ENCODE measurements around the gene OGG1. TPM values are rescaled to one million over a fixed set of nuclear protein-coding genes. Genes with fewer than 3 reads are reported as not detected.

OGG1 gene
- 11.3 and 11.9 TPM in 2 replicates for total RNA-seq (2014; rRNA removed; shearing (Covaris generic))

DNA sequence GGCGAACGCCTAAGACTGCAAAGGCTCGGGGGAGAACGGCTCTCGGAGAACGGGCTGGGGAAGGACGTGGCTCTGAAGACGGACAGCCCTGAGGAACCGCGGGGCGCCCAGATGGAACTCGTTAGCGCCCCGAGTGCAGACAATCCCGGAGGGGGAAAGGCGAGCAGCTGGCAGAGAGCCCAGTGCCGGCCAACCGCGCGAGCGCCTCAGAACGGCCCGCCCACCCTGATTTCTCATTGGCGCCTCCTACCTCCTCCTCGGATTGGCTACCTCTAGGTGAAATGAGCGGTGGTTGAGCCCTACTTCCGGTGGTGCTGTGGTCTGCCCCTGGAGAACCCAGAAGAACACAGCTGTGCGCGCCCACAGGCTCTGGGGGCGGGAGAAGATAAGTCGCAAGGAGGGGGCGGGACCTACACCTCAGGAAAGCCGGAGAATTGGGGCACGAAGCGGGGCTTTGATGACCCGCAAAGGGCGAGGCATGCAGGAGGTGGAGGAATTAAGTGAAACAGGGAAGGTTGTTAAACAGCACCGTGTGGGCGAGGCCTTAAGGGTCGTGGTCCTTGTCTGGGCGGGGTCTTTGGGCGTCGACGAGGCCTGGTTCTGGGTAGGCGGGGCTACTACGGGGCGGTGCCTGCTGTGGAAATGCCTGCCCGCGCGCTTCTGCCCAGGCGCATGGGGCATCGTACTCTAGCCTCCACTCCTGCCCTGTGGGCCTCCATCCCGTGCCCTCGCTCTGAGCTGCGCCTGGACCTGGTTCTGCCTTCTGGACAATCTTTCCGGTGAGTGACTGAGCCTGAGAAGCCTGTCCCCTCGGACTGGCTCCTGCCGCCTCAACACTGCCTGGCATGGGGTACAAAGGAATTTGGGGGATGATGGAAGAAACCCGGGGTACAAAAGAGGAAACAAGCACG is at the start of gene OGG1:
OGG1 (plus strand) TSS at position 308 of the 911 bp plus-strand sequence; CDS start at position 643, 335 bp downstream.
- DNase-seq (ENCODE audit: low read depth): peak; percentile 97

DNA sequence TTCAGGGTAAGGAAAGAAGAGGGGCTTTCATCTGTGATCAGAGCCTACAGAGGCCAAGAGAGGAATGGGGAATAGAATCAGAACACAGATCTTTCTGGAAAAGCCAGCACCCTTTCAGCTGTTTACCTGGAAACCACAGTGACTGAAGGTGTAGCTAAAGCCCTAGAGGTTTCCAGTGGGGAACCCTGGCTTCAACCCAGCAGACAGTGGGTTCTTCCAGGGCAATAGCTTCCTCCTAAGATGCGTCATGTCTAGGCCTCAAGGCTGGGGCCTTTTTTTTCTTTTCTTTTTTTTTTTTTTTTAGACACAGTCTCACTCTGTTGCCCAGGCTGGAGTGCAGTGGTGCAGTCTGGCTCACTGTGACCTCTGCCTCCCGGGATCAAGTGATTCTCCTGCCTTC is 49.2 kb upstream of the OGG1 start:
- no peak for DNase-seq (ENCODE audit: low read depth)

DNA sequence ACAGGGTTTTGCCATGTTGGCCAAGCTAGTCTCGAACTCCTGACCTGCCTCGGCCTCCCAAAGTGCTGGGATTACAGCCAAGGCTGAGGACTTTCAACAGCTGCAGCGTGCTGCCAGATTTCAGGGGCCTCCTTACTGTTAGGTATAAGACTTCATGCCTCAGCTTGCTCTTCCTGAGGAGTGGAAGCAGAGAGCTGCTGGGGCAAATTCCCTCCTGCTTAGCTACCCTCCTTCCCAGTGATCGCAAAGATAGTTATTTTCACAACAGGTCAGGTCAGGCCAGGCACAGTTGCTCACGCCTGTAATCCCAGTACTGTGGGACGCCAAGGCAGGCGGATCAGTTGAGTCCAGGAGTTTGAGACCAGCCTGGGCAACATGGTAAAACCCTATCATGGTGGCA is 48.7 kb upstream of the OGG1 start:
- DNase-seq (ENCODE audit: low read depth): no peak

DNA sequence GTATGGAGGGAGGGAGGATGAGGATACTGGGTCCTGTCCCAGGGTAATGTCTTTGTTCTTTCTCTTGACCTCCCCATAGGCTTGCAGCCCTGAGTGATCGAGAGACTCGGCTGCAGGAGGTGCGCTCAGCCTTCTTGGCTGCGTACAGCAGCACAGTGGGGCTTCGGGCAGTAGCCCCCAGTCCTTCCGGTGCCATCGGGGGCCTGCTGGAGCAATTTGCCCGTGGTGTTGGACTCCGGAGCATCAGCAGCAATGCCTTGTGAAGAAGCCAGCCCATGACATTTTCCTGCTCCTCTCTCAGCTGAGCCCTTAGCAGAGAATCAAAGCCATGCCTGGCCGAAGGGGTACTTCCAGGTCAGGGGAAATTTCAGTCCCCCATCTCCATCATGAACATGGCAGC is 48.0 kb upstream of the OGG1 start:
- DNase-seq (ENCODE audit: low read depth): no peak

DNA sequence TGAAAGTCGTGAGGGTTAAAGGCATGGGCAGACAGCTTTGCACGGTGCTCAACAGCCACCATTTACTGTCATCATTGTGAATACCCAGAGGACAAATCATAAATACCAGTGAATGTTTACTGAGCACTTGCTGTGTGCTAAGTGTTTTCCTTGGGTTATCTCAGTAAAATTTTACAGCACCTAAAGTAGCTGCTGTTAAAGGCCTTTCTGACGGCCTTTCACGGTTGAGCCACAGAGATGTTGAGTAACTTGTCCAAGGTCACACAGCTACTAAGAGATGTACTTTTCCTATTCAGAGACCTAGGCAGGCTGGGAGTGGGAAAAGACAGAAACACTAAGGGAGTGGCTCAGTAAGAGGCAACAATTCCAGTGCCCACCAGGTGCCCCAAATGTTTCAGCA is 46.5 kb upstream of the OGG1 start:
- no peak for DNase-seq (ENCODE audit: low read depth)

DNA sequence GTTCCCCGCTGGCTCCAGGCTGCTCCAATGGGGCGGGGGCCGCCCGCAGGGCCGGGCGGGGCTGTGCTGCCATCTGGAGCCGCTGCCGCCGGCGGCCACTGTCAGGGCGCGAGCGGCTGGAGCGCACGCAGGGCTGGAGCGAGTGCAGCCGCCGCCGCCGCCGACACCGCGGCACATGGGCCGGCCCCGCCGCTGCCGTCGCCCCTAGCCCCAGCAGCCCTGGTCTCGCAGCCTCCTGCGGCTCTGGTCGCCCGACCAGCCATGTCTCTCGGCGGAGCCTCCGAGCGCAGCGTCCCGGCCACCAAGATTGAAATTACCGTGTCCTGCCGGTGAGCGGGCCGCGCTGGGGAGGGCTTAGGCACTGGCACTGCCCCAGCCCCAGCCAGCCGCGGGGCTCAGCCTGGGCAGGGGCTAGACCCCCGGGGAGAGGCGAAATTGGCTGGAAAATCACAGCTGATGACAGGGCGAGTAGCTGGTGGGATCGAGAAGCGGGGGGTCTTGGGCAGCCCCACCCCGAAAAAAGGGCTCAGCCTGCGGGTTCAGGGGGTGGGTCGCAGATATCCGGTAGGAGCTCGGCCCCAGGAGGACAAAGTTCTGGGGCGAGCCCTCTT is 45.9 kb upstream of the OGG1 start, which contains the start of gene CPNE9:
CPNE9 (plus strand) TSS at position 98 of the 611 bp plus-strand sequence; CDS start at position 262, 164 bp downstream.
- peak; percentile 5 for DNase-seq (ENCODE audit: low read depth)

DNA sequence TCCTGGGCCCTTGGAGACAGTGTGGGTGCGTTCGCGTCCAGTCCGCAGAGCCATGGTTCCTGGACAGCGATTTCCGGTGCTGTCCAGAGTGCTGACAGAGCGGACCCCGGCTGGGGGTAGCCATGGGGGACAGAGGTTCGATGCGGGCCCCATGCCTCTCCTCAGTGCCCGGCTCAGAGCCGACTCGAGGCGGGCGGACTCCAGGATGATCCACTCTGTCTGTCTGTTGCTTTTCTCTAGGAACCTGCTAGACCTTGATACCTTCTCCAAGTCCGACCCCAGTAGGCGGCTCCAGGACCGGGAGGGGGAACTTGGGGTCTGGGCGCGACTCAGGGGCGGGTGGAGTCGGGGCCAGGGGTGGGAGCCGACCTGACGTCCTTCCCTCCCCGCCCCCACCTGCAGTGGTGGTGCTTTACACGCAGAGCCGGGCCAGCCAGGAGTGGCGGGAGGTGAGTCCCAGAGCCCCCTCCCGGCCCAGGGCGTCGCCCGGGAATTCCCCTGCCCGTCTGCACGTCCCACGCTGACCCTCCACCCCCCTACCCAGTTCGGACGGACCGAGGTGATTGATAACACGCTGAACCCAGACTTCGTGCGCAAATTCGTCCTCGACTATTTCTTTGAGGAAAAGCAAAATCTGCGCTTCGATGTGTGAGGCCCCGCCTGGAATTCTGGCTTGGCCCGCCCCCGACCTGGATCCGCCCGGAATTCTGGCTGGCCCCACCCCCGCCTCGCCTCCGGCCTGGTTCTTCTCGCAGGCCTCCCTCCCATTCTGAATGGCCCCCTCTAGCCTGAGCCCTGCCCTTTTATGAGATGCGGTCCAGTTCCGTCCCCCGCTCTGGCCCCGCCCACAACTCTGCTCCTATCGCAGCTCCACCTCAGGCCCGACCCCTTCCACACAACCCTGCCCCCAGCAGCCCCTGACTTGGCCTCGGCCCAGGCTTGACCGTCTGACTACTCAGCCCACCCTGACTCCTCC is 45.1 kb upstream of the OGG1 start:
- DNase-seq (ENCODE audit: low read depth): peak; percentile 43

DNA sequence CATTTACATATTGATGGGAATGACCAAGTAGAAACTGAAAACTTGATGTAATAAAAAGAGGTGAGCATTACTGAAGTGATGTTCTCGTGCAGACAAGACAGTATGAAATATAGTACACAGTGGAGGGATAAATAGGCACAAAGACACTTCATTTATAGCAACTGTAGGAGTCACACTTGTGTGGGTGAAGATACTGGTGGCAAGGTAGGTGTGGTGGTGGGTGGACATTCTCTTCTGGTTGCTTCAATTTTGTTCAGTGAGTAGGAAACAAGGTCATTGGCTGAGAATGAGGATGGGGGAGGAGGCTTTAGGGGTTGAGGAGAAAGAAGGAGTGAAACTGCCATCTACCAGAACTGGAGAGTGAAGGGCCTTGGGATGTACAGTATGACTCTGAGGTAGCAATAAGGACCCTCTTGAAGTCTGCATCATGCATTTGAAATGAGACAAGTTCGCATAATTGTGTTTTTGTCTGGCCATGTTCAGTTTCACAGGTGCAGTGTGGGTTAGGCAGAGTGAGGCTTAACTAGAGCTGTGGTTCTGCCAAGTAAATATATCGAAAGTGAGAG is 39.5 kb upstream of the OGG1 start:
- no peak for DNase-seq (ENCODE audit: low read depth)

DNA sequence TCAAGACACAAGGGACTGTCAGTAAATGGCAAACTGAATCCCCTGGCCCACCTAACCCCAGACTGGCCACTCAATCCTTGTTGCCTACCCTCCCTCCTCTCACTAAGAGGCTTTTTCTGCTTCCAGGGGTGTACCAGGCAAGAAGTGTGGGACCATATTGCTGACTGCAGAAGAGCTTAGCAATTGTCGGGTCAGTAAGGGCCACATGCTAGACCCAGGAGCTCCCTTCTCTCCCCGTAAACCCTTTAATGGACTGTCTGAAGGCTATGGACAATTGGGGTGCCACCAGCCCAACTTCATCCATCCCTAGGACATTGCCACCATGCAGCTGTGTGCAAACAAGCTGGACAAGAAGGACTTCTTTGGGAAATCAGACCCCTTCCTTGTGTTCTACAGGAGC is 37.3 kb upstream of the OGG1 start:
- no peak for DNase-seq (ENCODE audit: low read depth)

DNA sequence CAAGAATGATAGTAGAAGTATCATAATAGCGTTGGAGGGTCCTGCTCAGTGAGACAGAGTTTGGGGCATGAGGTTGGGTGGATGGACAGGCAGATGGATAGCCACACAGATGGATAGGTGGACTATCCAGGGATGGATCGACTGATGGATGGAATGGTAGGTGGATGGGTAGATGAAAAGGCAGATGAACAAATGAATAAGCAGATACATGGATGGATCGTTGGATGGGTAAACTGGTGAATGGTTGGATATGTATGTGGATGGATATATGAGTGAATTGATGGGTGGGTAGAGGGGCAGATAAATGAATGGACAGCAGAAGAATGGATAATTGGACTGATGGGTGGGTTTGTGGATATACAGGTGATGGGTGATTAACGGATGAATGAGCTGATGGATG is 36.6 kb upstream of the OGG1 start:
- DNase-seq (ENCODE audit: low read depth): no peak

DNA sequence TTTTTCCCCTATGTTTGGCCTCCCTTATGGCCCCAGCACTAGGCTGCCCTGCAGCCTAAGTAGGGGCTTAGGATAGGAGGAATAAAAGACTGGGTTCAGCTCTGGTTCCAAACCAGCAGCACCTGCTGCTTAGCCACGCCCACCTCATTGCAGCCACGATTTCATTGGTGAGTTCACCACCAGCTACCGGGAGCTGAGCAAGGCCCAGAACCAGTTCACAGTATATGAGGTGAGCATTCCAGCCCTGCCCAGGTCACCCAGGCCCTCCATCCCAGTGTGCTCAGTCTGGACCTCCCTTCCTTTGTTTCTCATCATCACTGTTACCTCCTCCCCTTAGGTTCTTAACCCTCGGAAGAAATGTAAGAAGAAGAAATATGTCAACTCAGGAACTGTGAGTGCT is 34.6 kb upstream of the OGG1 start:
- no peak for DNase-seq (ENCODE audit: low read depth)

DNA sequence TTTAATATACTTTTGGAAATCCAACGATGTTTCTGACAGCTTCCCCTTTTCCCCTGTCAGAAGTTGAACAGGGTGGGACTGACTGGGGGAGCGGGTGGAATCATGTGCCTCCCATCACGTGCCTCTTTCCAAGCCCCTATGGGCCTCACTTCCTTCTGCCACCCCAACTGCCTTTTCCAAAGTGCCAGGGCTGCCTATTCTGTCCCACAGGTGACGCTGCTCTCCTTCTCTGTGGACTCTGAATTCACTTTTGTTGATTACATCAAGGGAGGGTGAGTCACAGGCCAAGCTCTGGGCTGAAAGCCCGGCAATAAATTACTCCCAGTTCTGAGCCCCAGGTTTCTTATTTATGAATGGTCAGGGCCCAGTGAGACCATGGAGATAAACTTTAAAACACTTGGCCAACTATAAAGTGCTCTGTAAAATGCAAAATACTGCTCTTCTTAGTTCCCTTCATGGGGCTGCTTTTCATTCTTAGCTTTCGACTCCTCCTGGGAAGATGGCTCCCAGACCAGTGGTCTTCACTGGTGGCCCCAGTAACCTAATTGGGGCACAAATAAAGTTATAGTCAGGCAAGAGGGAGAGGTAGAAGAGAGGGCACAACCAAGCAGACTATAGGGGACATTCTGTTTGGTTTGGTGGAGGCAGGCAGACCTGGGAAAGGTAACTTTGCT is 33.9 kb upstream of the OGG1 start:
- peak; percentile 85 for DNase-seq (ENCODE audit: low read depth)

DNA sequence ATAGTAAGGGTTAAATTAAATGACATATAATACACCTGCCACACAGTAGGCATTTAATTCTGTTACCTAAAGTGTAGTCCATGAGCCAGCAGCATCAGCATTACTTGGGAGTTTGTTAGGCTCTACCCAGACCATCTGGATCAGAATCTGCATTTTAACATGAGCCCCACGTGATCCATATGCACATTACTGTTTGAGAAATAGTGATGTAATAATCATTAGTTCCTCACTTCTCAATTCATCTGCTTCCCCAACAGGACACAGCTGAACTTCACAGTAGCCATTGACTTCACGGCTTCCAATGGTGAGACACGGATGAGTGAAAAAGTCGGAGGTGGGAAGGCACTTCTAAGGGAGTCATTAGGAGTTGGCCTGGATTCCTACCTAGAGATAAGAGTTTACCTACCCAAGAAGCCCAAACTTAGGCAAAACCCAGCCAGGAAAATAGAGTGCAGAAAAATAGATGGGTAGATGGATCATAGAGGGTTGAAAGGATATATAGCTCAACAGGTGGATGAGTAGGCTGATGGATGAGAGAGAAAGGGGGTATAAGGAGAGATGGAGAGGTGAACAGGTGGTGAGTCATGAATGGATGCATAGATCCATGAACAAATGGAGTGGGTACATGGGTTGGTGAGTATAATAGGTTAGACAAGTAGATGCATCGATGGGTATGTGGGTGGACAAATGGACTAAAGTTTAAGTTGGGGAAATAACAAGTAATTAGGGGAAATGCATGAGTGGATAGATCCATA is 32.8 kb upstream of the OGG1 start:
- no peak for DNase-seq (ENCODE audit: low read depth)

DNA sequence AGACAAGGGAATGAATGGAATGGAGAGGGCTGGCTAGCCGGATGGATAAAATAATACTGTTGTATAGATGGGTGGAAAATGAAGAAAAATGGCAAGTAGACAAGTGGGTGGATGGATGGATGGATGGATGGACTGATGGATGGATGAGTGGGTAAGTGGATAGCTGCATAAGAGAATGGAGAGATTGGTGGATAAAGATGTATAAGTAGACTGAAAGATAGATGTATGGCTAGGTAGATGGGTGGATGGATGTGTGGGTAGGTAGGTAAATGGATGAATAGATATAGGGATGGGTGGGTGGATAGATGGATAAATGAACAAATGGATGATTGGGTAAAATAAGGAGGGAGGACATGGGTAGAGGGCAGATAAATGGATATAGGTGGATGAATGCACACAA is 32.2 kb upstream of the OGG1 start:
- no peak for DNase-seq (ENCODE audit: low read depth)

DNA sequence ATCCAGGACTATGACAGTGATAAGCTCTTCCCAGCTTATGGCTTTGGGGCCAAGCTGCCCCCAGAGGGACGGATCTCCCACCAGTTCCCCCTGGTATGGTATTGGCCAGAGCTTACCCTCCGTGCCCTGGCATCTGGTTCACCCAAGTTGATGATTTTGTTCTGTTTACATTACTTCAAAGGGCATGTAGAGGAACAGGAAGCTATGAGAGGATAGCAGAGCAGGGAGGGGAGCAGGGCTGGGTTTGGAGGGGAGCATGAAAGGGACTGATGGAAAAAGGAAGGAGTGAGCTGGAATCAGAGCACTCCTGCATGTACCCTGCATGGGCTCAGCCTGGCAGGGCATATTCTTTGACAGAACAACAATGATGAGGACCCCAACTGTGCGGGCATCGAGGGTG is 31.6 kb upstream of the OGG1 start:
- DNase-seq (ENCODE audit: low read depth): no peak

DNA sequence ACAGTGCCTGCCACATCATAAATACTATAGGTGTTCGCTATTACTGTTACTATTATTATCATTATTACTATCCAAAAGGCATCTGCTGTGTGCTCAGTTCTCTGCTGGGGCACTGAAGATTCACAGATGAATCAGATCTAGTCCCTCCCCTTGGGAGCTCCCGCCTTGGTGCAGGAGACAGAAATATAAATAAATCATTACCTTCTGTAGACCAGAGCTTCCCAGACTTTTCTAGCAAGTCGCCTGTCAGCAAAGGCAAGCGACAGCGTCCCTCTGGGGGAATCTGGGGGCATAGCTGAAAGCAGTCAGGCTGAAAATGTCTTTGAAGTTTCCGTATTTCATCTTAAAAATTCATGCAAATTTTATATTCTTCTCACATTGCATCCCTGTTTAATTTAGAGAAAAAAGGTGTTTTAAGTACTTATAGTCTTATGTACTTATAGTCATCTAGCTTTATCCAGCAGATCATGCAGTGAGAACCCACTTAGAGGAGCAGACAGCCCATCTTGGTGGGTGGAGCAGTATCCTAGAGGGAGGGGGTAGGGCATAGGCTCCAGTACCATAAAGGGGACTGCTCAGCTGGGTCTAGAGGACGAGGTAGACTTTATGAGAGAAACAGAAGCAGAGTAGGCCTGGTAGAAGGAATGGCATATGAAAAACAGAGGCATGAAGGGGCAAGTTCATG is 28.6 kb upstream of the OGG1 start:
- no peak for DNase-seq (ENCODE audit: low read depth)

DNA sequence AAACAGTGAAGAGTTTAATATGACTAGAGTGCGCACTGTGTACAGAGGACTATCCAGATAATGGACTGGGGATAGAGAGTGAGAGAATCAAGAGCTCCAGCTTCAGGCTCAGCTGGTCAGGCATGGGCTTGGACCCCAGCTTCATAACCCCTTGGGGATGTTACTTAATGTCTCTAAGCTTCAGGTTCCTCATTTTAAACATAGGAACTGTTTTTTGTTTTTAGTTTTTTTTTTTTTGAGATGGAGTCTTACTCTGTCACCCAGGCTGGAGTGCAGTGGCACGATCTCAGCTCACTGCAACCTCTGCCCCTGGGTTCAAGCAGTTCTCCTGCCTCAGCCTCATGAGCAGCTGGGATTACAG is 28.1 kb upstream of the OGG1 start:
- DNase-seq (ENCODE audit: low read depth): no peak

DNA sequence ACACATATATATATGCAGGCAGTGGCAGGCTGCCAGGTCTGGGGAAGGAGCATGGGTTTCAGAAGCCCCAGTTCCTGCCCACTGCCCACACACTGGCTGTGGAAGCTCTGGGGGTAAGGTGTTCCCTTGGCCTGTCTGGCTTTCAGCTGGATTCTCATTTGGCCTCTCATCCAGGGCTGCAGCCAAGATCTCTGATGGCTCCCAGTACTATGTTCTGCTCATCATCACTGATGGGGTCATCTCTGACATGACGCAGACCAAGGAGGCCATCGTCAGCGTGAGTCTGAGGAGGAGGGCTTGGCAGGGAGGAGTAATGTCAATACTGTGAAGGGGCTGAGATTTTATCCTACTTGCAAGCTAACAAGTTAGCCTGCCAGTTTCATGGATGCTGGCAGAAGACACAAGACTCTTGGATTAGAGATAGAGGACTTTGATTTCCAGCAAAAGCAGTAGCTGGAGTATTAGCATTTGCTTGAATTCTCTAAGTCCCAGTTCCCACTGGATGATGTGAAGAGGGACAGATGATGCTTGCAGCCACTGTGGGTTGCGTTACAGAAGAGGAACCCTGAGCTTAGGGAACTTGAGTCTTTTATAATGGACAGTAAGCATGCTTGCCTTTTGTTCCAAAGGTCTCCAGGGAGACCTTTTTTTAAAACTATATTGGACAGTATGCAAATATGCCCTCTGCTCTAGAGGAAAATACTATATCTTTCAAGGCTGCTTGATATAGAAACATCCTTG is 23.8 kb upstream of the OGG1 start:
- DNase-seq (ENCODE audit: low read depth): no peak

DNA sequence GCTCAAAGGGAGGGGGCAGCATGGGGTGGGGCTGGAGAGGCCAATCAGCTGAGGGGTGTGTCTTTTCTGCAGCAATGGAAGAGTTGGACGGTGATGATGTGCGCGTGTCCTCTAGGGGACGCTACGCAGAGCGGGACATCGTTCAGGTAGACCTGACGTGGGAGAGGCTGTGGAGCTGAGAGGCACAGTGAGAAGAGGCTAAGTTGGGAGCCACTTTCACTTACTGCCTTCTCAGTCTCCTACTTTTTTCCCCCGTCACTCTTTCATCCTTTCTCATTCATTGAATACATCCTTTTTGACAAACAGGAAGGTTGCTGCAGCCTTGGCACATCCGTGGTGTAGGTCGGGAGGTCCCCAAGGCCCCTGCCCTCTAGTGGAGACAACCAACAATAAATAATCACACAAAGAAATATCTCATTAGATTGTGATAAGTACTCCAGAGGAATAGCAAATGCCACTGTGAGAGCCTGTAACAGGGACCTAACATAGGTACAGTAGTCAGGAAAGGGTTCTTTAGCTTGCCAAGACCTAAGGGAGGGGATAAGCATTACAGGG is 22.6 kb upstream of the OGG1 start:
- peak; percentile 25 for DNase-seq (ENCODE audit: low read depth)

All from Daoy (cell line).